ENCODE results near the gene BCAS3.

DNA sequence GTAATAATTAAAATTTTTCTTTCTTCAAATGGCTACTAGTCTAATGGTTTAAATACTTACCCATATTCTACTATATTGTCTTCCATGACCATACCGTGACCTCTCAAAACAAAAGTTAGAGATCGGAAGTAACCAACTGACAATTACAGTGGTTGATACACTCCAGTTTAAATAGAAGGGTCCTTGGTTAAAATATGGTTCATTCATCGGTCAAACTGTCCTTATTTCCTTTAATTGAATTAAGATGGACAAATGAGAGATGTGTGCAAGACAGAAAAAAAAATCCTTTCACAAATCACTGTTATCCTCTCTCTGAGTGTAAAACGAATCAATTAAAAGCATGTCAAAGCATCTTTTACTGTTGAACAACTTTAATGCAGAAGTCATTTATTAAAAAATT is 507.7 kb downstream of the BCAS3 start:
- TF ChIP-seq, protein P1, sequence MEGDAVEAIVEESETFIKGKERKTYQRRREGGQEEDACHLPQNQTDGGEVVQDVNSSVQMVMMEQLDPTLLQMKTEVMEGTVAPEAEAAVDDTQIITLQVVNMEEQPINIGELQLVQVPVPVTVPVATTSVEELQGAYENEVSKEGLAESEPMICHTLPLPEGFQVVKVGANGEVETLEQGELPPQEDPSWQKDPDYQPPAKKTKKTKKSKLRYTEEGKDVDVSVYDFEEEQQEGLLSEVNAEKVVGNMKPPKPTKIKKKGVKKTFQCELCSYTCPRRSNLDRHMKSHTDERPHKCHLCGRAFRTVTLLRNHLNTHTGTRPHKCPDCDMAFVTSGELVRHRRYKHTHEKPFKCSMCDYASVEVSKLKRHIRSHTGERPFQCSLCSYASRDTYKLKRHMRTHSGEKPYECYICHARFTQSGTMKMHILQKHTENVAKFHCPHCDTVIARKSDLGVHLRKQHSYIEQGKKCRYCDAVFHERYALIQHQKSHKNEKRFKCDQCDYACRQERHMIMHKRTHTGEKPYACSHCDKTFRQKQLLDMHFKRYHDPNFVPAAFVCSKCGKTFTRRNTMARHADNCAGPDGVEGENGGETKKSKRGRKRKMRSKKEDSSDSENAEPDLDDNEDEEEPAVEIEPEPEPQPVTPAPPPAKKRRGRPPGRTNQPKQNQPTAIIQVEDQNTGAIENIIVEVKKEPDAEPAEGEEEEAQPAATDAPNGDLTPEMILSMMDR (IDR thresholded peaks at IDR 0.05): no peak
- TF ChIP-seq ZFX (IDR thresholded peaks at IDR 0.05; ENCODE audit: borderline replicate concordance): no peak
